Tibial artery (tissue), 4 donors: ENCODE measurements around the gene HINFP.
"Not testable (repeated sequence)": the region's sequence is repeated elsewhere in the genome, so short reads cannot be mapped to it uniquely, and the experiment has no call there.

Experiments
- DNase-seq, 2 donors: peaks; one replicate each; pipeline ENCODE4 v3.0.0-alpha.2; 2019
- H3K27ac ChIP-seq, 2 donors: fragments of 200-600 bp; sonication (generic) in 1 of 2; 1 replicate in 1 of 2; 2 replicates in 1 of 2; pipeline ENCODE4 v1.5.1; 2018 to 2019; ENCODE audit warnings: mild to moderate bottlenecking in 1 of 2
- H3K27me3 ChIP-seq, 2 donors: fragments of 200-600 bp; sonication (generic) in 1 of 2; one replicate each; pipeline versions ENCODE4 v1.5.1 to v1.6.0; 2016 to 2019
- H3K36me3 ChIP-seq, 3 donors: fragments of 200-600 bp; sonication (generic) in 2 of 3; one replicate each; pipeline ENCODE4 v1.5.1; 2016 to 2019; ENCODE audit warnings: mild to moderate bottlenecking in 2 of 3
- H3K4me1 ChIP-seq, 4 donors: fragments of 200-600 bp; sonication (generic) in 2 of 4; 1 replicate in 3 of 4; 2 replicates in 1 of 4; pipeline ENCODE4 v1.5.1; 2016 to 2019
- H3K4me3 ChIP-seq, 2 donors: fragments of 200-600 bp; sonication (generic) in 1 of 2; 1 replicate in 1 of 2; 2 replicates in 1 of 2; pipeline ENCODE4 v1.5.1; 2018 to 2019; ENCODE audit warnings: mild to moderate bottlenecking in 2 of 2
- H3K9me3 ChIP-seq, 3 donors: fragments of 200-600 bp; sonication (generic) in 1 of 3; one replicate each; pipeline ENCODE4 v1.5.1; 2016 to 2019
- CTCF ChIP-seq, 2 experiments: fragments of 200-600 bp in 1 of 2; fragments of 450-650 bp in 1 of 2; IDR thresholded peaks; one replicate each; pipeline ENCODE4 v1.5.1; 2017 to 2019; ENCODE audit warnings: antibody characterized with exemption in 2 of 2, mild to moderate bottlenecking in 1 of 2, moderate library complexity in 1 of 2
- intact Hi-C: fragments of 100-400 bp; cut with DNase I; formaldehyde crosslinking; loops from one replicate; pipeline ENCODE4 v1.15.0; 2023; ENCODE audit warnings: low total_unique reads

The HINFP gene

DNA sequence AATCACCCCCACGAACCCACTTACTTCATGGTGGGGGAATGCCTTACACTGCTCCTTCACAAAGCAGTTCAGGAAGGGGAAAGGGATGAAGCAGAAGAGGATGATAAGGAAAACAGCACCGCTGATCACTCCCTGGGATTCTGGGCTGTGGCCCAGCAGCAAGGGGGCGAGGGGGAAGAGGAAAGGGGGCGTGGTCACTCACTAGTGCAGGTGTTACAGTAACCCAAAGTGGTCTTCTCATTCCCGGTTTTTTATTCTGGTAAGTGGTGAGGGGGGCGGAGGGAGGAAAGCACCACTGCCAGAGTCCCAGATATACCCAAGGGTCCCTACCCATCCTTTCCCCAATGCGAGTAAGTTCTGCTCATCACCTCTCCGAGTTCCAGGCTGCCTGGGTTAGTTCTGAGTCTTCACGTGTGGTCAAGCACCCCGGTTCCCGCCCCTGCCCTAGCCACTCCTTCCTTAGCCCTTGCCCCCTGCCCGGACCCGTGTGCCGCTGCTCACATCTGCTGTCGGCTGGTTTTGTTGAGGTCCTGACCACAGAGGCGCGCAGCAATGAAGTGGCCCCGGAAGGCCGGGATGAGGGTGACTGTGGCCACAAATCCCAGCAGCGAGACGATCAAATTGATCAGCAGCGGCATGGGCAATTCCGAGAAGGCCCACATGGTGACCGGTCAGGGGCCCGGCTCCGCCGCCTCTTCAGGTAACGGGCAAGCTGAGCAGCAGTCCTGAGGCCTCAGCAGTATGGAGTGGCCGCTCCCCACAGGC lies 20.2 kb upstream of the HINFP start:
- Histone ChIP-seq H3K9me3 (no peaks in the 10 kb centered on the region), H3K4me1 (peaks cover 9 to 30% (median 20%) of the 10 kb centered on the region in 4 donors), H3K4me3 (peak overlapping the region; percentile 63 to 93), H3K36me3 (peaks cover 6 to 23% (median 21%) of the 10 kb centered on the region in 3 donors), H3K27me3 (no peaks in the 10 kb centered on the region), H3K27ac (peak overlapping the region; percentile 83 to 93)
- DNase-seq, result no peak
- TF ChIP-seq CTCF (IDR thresholded peaks at IDR 0.05), result no peak
- intact Hi-C loops, result loop anchor here (10.0 kb wide), 1 partner anchor 224 kb away; no protein-coding TSS in a partner anchor

- Histone ChIP-seq H3K9me3 (no peaks in the 10 kb centered on the region), H3K36me3 (peaks cover 3 to 16% (median 14%) of the 10 kb centered on the region in 3 donors), H3K27me3 (no peaks in the 10 kb centered on the region), H3K4me1 (peaks cover 9 to 37% (median 24%) of the 10 kb centered on the region in 4 donors), H3K4me3 (peak within 1 kb of the TSS; percentile 63 to 93), H3K27ac (peak within 1 kb of the TSS; percentile 83 to 93)
- DNase-seq, result peak; percentile 95 to 96
- intact Hi-C loops, result loop anchor here (10.0 kb wide), 1 partner anchor 223 kb away; no protein-coding TSS in a partner anchor
- TF ChIP-seq CTCF (IDR thresholded peaks at IDR 0.05), result no peak
Measured at GRCh38 chr11:119101759-119102423, 19.5 kb upstream of the HINFP start, which contains the start of gene DPAGT1. DPAGT1 (minus strand) TSS chr11:119101853; CDS start chr11:119101655, 198 bp downstream.

DNA sequence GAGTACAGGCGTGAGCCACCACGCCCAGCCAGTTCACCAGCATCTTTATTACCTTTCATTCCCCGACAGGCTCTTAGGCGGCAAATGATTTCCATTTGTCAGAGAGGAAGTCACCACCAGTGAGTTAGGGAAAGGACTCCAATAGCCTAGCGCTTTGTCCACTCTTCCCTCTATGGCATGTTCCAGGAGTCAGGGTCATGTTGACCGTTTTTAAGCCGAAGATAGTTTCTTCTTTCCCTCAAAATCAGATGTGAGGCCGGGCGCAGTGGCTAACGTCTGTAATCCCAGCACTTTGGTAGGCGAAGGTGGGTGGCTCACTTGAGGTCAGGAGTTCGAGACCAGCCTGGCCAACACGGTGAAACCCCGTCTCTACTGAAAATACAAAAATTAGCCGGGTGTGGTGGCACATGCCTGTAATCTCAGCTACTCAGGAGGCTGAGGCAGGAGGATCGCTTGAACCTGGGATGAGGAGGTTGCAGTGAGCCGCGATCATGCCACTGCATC lies 18.2 kb upstream of the HINFP start:
- not testable (repeated sequence) for H3K9me3 ChIP-seq, DNase-seq, H3K27me3 ChIP-seq, H3K36me3 ChIP-seq
- H3K4me1 ChIP-seq, result peaks cover 9 to 41% (median 27%) of the 10 kb centered on the region in 4 donors
- intact Hi-C loops, result loop anchor here (10.0 kb wide), 1 partner anchor 222 kb away; no protein-coding TSS in a partner anchor
- H3K27ac ChIP-seq, result peak overlapping the region; percentile 83 to 93
- peak overlapping the region; percentile 63 to 93 for H3K4me3 ChIP-seq

DNA sequence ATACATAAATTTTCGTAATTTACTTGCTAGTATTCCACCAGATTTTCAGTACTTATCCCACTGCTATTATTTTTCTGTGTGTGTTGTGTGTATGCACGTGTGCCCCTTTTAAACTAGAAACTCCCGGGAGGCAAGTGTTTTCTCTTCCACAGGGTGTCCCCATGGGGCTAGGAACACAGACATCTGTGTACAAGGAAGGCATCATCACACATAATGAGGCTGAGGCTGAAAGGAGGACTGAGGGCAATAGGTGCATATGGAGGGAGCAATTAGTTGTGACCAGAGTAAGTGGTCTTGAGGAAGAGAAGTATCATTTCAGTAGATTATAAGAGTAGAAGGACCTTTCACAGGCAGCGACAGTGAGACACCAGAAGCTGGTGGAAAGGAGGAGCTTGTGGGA lies 17.6 kb upstream of the HINFP start:
- Histone ChIP-seq H3K9me3 (no peaks in the 10 kb centered on the region), H3K27ac (peak overlapping the region in 1 of 2 donors; percentile 83), H3K4me3 (no peak overlapping the region), H3K4me1 (peaks cover 9 to 47% (median 32%) of the 10 kb centered on the region in 4 donors), H3K27me3 (no peaks in the 10 kb centered on the region), H3K36me3 (no peaks in the 10 kb centered on the region)
- TF ChIP-seq CTCF (IDR thresholded peaks at IDR 0.05), result no peak
- DNase-seq, result no peak
- intact Hi-C loops, result loop anchor here (10.0 kb wide), 1 partner anchor 221 kb away; no protein-coding TSS in a partner anchor

- DNase-seq, result peak; percentile 92 to 96
- intact Hi-C loops, result loop anchor here (10.0 kb wide), 1 partner anchor 218 kb away; no protein-coding TSS in a partner anchor
- Histone ChIP-seq H3K27ac (peak within 1 kb of the TSS; percentile 70 to 88), H3K4me1 (peaks cover 0 to 43% (median 23%) of the 10 kb centered on the region in 4 donors), H3K27me3 (no peaks in the 10 kb centered on the region), H3K36me3 (peaks cover 6 to 15% (median 14%) of the 10 kb centered on the region in 3 donors), H3K4me3 (peak within 1 kb of the TSS; percentile 77 to 95), H3K9me3 (no peaks in the 10 kb centered on the region)
- TF ChIP-seq CTCF (IDR thresholded peaks at IDR 0.05), result no peak
Measured at GRCh38 chr11:119106564-119107537, 14.5 kb upstream of the HINFP start, which contains the start of gene C2CD2L. C2CD2L (plus strand) TSS chr11:119107344; CDS start chr11:119107742, 398 bp downstream.
